Gastrocnemius medialis (tissue), 4 donors: ENCODE results near the gene ATG14.

Experiments
- CTCF ChIP-seq, 5 experiments: fragments of 450-650 bp in 3 of 5; fragments of 200-600 bp in 2 of 5; sonication (generic) in 2 of 5; IDR thresholded peaks in 4 of 5; conservative IDR thresholded peaks in 1 of 5; 1 replicate in 4 of 5; 2 replicates in 1 of 5; pipeline ENCODE4 v1.5.1; 2016 to 2019; ENCODE audit warnings: antibody characterized with exemption in 5 of 5, mild to moderate bottlenecking in 3 of 5, moderate library complexity in 3 of 5
- POLR2A ChIP-seq, 2 donors: fragments of 450-650 bp; IDR thresholded peaks; one replicate each; pipeline ENCODE4 v1.6.1; 2017; ENCODE audit warnings: antibody characterized with exemption in 2 of 2, mild to moderate bottlenecking in 2 of 2, moderate library complexity in 2 of 2

- TF ChIP-seq POLR2A (IDR thresholded peaks at IDR 0.05): no peak
- TF ChIP-seq CTCF (IDR thresholded peaks at IDR 0.05 in 4 of 5, conservative IDR thresholded peaks at IDR 0.05 in 1 of 5): no peak
Measured at GRCh38 chr14:55350461-55350860, 61.2 kb downstream of the ATG14 start.
